ENCODE data around the gene NUDC. TPM values are rescaled to one million over a fixed set of nuclear protein-coding genes. Genes with fewer than 3 reads are reported as not detected.
"Not testable (repeated sequence)": the region's sequence is repeated elsewhere in the genome, so short reads cannot be mapped to it uniquely, and the experiment has no call there.

Gene NUDC
- polyA plus RNA-seq, 1 donor = 54.8 TPM

DNA sequence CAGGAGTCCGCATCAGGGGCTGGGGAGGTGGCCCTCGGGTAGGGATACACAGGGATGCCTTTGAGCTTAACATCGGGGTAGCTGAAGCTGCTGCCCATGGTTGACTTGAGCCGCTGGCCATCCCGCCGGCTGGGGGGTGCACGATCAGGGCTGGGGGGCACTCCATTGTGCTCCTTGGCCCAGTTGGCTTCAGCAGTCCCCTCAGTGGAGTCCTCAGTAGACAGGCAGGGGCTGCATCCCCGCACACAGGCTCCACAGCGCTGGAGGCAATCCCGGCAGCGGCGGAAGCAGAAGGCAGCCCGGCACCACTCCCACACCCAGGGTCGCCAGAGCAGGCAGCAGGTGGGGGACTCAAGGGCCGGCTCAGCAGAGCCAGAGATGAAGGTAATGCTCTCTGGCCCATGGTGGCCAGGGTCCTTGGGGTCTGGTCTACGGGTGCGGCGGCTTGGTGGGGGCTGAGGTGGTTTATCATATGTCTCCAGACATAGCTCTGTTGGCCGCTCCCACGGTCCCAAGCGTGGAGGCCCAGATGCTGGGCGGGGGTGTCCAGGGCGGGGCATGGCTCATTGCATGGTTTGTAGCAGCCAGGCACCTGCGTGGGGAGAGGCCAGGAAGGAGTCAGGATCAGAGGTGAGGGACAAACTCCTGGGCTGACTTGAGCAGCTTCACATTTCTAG lies 30.4 kb downstream of the NUDC start:
- DNase-seq = no peak

GRCh38 chr1:26953374-26953773 lies 31.8 kb downstream of the NUDC start:
- DNase-seq = no peak

- no peak for DNase-seq
Observed at GRCh38 chr1:26956321-26956720, 34.8 kb downstream of the NUDC start.

GRCh38 chr1:26957306-26957705 lies 35.8 kb downstream of the NUDC start:
- no peak for DNase-seq

GRCh38 chr1:26959270-26959669 lies 37.7 kb downstream of the NUDC start:
- DNase-seq = no peak

- DNase-seq = no peak
Observed at GRCh38 chr1:26959722-26960624, 38.4 kb downstream of the NUDC start, which contains the start of gene KDF1. Gene KDF1, minus strand, starts transcription at chr1:26960468. Its CDS starts 8,088 bp downstream, at chr1:26952380.

DNA sequence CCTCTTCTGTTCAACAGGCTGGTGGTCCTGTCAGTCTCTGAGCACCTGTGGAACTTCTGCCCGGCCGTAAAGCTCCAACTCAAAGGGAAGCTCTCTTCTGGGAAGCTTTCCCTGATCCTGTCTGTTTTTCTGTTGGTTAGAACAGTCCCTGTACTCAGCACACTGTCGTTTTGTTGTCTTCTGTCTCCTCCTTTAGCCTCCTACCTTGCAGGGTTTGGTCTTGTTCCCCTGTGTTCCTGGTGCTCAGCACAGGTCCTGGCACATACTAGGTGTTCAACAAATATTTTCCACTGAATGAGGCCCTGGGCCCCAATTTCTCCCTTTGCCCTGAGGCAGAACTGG lies 39.1 kb downstream of the NUDC start:
- DNase-seq = no peak

DNA sequence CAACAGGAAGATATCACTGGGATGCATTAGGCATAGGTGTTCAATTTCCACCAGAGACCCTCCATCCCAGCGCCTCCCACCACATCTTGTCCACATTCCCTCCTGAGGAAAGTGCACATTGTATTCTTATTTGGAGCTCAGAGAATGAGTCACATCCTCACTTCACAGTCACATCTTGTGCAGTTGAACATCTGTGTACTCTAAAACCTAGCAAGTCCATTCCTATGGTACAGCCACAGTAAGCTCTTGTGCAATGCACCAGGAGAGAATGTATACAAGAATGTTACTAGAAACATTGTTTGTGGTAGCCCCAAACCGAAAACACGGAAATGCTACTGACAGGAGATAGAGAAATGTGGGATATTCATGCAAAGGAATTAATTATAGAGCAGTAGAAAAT lies 40.3 kb downstream of the NUDC start:
- DNase-seq = no peak

GRCh38 chr1:26965213-26965612 lies 43.7 kb downstream of the NUDC start:
- DNase-seq = no peak

DNA sequence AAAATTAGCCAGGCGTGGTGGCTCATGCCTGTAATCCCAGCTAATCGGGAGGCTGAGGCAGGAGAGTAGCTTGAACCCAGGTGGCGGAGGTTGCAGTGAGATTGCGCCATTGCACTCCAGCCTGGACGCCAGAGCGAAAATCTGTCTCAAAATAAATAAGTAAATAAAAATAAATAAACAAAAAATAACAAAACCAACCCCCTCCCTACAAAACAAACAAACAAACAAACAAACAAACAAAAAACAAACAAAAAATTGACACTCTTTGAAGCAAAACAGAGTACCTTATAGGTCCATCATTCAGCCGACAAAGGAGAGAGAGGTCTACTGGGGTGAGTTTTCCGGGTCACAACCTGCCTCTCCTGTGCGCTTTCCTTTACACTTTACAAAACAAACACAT lies 44.1 kb downstream of the NUDC start:
- DNase-seq = no peak

DNA sequence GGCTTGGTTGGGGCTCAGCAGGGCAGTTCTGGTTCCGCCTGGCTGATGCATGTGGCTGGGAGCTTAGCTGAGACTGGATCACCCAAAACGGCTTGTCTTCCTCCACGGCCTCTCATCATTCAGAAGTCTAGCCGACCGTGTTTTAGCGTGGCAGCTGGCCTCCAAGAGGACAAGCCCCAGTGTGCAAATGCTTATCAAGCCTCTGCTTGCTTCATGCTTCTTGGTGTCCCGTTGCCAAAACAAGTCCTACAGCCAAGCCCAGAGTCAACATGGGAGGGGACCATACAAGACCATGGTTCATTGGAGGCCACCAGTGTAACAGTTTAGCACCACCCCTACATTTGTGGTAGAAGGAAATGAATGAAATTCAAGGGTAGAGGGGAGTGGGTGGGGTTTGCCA lies 49.3 kb downstream of the NUDC start:
- DNase-seq = no peak

DNA sequence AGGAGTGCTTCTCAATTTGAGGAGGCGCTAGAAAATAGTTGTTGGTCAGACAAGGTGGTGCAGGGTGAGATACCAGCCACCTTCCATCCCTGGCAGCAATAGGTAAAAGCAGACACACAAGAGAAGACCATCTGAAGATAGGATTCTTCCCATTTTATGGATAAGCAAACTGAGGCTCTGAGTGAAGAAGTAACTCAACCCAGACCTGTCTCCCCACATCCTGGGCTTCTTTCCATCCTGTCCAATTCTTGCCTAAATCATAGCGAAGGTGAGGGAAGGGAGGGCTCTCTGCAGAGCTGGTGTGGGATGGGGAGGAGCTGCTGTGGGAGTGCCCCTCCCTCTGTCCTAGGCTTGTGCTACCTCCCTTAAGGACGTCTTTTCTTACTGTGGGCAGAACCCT lies 50.0 kb downstream of the NUDC start:
- no peak for DNase-seq

GRCh38 chr1:26972390-26972789 lies 50.8 kb downstream of the NUDC start:
- DNase-seq = no peak

DNA sequence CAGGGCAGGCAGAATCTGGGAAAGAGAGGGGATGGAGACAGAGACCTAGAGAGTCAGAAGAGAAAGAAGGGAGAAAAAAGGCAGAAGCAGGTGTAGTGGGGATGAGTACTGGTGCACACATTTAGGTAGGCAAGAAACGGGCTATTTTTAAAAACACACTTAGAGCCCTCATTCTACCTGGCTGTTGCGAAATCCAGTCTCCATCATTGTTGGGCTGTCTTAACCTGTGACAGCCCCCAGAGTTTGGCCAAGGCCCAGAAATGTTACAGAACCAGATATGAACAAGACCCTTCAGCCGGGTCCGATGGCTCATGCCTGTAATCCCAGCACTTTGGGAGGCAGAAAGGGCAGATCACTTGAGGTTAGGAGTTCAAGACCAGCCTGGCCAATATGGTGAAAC lies 51.3 kb downstream of the NUDC start:
- DNase-seq = no peak

DNA sequence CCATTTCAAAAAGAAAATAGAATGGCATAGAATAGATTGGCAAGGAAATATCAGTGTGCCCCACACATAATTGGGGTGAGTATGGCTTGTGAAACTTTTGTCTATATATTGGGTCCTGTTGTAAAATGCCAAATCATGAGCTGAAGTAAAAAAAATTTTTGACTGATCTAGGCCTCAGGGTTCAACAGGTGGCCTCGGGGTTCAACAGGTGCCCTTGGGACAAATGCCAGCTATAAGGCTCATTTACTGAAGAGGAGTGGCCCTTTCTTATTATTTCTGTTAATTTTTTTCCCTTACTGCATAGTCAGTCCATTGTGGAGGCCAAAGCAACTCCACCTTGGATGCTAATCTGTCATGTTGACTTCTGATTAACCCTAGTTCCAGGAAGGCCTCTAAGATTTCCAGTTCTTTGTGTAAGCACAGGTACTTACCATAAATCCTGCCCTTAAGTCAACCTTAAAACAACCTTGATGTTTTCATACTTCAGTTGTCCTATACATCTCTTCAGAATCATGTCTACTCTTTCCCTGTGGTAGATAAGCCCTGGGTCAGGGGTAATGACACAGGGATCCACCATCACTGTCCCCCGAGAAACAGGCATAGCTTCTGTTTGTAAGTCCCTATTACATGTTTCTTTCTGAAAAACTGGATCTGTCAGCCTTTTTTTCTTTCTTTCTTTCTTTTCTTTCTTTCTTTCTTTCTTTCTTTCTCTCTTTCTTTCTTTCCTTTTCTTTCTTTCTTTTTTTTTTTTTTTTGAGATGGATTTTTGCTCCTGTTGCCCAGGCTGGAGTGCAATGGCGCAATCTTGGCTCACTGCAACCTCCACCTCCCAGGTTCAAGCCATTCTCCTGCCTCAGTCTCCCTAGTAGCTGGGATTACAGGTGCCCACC lies 55.3 kb downstream of the NUDC start:
- DNase-seq = no peak

DNA sequence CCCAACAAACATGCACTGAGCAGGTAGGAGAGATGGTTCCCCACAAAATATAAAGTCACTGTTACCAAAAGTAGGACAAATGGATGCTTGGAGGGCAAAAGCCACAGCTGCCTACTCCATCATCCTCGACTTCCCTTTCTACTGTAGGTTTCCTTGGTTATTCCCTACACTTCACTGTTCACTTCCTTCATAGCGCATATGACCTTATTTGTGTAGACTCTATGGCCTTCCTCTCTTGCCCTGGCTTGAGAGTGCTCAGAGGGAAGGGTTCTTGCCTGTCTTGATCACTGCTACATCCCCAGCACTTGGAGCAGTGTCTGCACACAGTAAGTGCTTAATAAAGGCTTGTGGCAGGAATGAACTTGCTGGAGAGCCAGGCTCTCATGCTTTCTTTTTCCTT lies 57.4 kb downstream of the NUDC start:
- no peak for DNase-seq

DNA sequence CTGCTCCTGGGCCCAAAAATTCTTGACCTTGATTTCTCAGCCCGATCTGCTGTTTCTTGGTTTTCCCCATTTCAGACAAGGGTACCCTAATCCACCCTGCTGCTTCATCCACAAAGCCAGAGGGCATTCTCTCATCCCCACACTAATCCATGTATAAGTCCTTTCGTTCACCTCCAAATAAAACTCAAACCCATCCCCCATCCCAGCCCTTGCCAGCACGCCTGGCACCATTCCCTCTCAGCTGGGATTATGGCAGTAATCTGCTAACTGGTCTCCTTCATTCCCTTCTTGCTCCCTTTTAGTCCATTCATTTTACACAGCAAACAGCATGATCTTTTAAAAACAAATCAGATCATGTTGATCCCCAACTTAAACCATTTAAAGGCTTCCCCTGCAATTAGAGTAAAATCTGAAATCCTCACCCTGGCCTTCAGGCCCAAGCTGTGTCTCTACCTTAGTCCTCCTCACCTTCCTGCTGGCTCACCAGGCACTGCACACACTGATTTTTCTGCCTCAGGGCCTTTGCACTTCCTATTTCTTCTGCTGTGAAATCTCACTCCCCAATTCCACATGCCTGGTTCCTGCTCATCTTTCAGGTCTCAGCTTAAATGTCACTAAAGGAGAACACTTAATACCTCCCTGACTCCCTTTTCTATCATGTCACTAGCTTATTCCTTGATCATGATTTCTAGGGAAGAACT lies 59.8 kb downstream of the NUDC start:
- DNase-seq = no peak

DNA sequence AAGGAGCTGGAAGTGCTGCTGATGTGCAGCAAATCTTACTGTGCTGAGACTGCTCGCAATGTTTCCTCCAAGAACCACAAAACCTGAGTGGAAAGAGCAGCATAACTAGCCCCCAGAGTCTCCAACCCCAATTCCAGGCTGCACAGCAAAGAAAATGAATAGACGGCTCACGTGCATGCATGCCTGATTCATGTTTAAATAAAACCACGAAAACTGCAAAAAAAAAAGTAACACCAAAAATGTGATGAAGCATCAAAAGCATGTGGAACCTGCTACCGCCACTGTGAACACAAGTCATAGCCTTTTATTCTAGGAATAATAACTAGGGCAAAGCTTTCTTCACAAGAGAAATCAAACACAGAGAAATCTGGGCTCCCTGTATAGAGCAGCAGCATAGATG lies 62.3 kb downstream of the NUDC start:
- DNase-seq = no peak

DNA sequence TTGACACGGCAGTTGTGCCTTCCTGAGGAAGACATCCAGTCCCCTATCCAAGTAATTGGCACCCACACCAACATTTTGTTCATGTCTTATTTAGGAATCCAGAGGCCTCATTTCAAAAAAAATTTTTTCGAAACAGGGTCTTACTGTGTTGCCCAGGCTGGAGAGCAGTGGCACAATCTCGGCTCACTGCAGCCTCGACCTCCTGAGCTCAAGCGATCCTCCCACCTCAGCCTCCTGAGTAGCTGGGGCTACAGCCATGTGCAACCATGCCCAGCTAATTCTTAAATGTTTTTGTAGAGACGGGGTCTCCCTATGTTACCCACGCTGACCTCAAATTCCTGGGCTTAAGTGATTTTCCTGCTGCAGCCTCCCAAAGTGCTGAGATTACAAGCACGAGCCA lies 62.7 kb downstream of the NUDC start:
- no peak for DNase-seq

DNA sequence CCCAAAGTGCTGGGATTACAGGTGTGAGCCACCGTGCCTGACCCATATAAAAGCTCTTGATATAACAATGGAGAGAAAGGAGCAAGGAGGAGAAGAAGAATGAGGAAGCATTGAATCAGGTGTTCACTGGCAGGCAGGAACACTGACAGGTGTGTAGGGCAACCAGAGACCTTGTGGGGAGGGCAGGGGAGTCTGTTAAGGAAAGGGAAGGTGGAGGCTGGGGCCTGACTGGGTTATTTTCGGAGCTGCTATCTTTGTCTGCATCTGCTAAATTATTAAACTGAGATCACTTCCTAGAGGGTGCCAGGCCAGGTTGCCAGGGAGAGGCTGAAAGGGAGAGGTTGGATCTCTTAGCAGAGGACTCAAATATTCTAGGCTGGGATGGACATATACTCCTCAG lies 65.1 kb downstream of the NUDC start:
- no peak for DNase-seq

DNA sequence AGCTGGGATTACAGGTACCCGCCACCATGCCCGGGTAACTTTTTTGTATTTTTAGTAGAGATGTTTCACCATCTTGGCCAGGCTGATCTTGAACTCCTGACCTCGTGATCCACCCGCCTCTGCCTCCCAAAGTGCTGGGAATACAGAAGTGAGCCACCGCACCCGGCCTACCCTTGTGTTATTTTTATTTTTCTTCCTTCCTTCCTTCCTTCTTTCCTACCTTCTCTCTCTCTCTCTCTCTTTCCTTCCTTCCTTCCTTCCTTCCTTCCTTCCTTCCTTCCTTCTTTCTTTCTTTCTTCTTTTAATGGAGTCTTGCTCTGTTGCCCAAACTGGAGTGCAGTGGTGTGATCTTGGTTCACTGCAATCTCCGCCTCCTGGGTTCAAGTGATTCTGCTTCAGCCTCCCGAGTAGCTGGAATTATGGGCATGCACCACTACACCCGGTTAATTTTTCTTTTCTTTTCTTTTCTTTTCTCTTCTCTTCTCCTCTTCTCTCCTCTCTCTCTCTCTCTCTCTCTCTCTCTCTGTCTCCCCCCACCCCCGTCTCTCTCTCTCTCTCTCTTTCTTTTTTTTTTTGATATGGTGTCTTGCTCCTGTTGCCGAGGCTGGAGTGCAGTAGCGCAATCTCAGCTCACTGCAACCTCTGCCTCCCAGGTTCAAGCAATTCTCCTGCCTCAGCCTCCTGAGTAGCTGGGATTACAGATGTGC lies 68.0 kb downstream of the NUDC start:
- DNase-seq = not testable (repeated sequence)
